ENCODE results near the gene JARID2.
"Not testable (repeated sequence)": the region's sequence is repeated elsewhere in the genome, so short reads cannot be mapped to it uniquely, and the experiment has no call there.

The JARID2 gene

DNA sequence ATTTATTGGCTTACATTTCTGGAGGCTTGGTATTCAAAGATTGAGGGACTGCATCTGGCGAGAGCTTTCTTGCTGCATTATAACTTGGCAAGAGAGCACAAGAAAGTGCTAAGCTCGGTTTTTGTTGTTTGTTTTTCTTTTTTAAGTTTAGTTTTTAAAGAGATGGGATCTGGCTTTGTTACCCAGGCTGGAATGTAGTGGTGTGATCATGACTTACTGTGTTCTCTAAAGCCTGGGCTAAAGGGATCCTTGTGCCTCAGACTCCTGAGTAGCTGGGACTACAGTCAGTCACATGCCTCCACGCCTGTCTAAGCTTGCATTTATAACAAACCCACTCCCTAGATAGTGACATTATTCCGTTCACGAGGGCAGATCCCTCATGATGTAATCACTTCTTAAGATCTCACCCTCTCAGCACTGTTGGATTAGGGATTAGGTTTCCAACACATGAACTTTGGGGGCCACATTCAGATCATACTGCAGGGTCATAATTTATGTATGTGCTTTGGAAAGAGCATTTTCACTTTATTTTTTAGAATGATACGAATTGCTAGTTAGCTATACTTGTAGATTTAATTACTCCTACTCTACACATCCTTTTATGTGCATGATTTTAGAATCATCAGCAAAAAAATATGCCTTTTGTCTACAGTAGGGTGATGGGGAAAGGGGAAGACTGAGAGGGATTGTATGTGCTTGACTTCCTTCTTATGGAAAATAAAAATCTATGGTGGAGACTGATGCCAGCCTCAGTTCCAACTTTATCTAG is 167.8 kb downstream of the JARID2 start:
- DNase-seq (ENCODE audit: low read depth): peak; percentile 80
- no peak overlapping the region for H3K4me3 ChIP-seq (ENCODE audit: low read depth, low read length)
- no peak for TF ChIP-seq CTCF (conservative IDR thresholded peaks at IDR 0.05; ENCODE audit: low read depth, low read length)

GRCh38 chr6:15414235-15414612 is 168.4 kb downstream of the JARID2 start:
- no peak overlapping the region for H3K4me3 ChIP-seq (ENCODE audit: low read depth, low read length)
- TF ChIP-seq CTCF (conservative IDR thresholded peaks at IDR 0.05; ENCODE audit: low read depth, low read length): no peak

GRCh38 chr6:15415622-15416021 is 169.8 kb downstream of the JARID2 start:
- not testable (repeated sequence) for DNase-seq (ENCODE audit: low read depth); H3K4me3 ChIP-seq (ENCODE audit: low read depth, low read length)

More at GRCh38 chr6:15414235-15414612, 168.4 kb downstream of the JARID2 start:
- DNase-seq (ENCODE audit: low read depth): no peak

DNA sequence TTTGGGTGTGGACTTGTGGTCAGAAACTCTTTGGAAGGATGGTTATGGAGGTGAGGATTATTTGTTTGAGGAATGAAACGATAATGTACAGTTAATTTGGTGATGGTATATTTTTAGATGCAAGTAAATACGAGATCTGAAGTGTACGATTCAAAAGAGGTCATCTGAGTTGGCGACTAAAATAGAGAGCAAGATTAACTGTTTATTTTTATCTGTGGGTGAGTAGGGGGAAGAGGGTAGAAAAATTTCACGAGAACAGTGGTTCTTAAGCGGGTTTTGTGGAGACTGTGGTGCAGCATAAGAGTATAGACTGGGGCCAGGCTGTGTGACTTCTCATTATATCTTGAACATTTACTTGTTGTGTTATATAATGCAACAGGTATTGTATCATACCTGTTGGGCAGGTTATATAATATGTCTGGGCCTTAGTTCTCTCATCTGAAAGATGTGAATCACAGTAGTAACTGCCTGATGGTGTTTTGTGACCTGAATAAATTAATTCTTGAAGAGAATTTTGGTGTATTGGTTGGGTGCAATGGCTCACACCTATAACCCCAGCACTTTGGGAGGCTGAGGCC is 171.2 kb downstream of the JARID2 start:
- TF ChIP-seq CTCF (conservative IDR thresholded peaks at IDR 0.05; ENCODE audit: low read depth, low read length): no peak
- no peak for DNase-seq (ENCODE audit: low read depth)
- H3K4me3 ChIP-seq (ENCODE audit: low read depth, low read length): no peak overlapping the region

GRCh38 chr6:15417811-15418210 is 171.9 kb downstream of the JARID2 start:
- no peak for TF ChIP-seq CTCF (conservative IDR thresholded peaks at IDR 0.05; ENCODE audit: low read depth, low read length)
- no peak overlapping the region for H3K4me3 ChIP-seq (ENCODE audit: low read depth, low read length)
- peak; percentile 91 for DNase-seq (ENCODE audit: low read depth)

DNA sequence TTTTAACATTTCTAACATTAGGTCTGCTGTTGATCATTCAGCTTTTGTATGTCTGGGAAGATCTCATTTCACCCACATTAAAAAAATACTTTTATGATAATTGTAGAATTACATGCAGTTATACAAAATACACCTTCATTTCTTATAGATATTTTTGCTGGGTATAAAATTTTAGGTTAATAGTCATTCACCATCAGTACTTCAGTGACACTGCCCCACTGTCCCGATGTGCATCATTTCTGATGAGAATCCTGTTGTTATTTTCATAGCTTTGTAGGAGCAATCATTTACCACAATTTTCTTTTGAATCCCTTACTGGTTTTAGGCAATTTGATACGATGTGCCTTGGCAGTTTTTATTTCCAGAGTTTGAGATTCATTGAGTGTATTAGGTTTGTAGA is 173.6 kb downstream of the JARID2 start:
- no peak overlapping the region for H3K4me3 ChIP-seq (ENCODE audit: low read depth, low read length)
- TF ChIP-seq CTCF (conservative IDR thresholded peaks at IDR 0.05; ENCODE audit: low read depth, low read length): no peak

GRCh38 chr6:15420959-15421438 is 175.1 kb downstream of the JARID2 start:
- no peak for TF ChIP-seq CTCF (conservative IDR thresholded peaks at IDR 0.05; ENCODE audit: low read depth, low read length)
- no peak overlapping the region for H3K4me3 ChIP-seq (ENCODE audit: low read depth, low read length)
- DNase-seq (ENCODE audit: low read depth): no peak

More for the DNA sequence above, 173.6 kb downstream of the JARID2 start:
- no peak for DNase-seq (ENCODE audit: low read depth)
